ENCODE results near the gene ENDOV.

- TF ChIP-seq CTCF (IDR thresholded peaks at IDR 0.05), result no peak
- no peak for TF ChIP-seq ESRRA (IDR thresholded peaks at IDR 0.05; ENCODE audit: borderline replicate concordance, low read length)
- no peak for TF ChIP-seq BCL3 (IDR thresholded peaks at IDR 0.05)
- no peak for TF ChIP-seq MYC (IDR thresholded peaks at IDR 0.05; ENCODE audit: borderline replicate concordance, low read length)
- no peak for TF ChIP-seq POLR2A (IDR thresholded peaks at IDR 0.05; ENCODE audit: low read length)
- no peak for TF ChIP-seq EP300 (IDR thresholded peaks at IDR 0.05)
- no peak for TF ChIP-seq HEYL (CRISPR knock-in tag; IDR thresholded peaks at IDR 0.05)
- no peak for TF ChIP-seq CHD4 (IDR thresholded peaks at IDR 0.05; ENCODE audit: borderline replicate concordance)
- TF ChIP-seq RFX5 (IDR thresholded peaks at IDR 0.05), result no peak
Observed at GRCh38 chr17:80487511-80487910, 72.5 kb downstream of the ENDOV start.
